ENCODE results near the gene MOB3A.

DNA sequence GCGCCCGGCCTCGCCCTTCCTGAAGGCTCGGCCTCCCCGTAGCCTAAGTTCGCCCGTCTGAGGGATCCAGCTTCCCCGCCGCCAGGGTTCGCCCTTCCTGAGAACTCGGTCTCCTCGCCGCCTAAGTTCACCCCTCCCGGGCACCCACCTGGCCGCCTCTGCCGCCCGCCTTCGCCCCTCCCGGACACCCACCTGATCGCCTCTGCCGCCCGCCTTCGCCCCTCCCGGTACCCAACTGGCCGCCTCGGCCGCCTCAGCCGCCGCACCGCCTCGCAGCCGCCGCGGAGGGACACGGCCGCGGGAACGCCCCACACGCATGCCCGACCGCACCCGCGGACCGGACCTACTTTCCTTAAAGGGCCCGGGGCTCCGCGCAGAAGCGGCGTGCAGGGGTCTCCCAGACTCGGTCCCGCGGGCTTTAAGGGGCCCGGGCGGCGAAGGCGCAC is at the start of gene MOB3A:
- TF ChIP-seq, protein P1, sequence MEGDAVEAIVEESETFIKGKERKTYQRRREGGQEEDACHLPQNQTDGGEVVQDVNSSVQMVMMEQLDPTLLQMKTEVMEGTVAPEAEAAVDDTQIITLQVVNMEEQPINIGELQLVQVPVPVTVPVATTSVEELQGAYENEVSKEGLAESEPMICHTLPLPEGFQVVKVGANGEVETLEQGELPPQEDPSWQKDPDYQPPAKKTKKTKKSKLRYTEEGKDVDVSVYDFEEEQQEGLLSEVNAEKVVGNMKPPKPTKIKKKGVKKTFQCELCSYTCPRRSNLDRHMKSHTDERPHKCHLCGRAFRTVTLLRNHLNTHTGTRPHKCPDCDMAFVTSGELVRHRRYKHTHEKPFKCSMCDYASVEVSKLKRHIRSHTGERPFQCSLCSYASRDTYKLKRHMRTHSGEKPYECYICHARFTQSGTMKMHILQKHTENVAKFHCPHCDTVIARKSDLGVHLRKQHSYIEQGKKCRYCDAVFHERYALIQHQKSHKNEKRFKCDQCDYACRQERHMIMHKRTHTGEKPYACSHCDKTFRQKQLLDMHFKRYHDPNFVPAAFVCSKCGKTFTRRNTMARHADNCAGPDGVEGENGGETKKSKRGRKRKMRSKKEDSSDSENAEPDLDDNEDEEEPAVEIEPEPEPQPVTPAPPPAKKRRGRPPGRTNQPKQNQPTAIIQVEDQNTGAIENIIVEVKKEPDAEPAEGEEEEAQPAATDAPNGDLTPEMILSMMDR (IDR thresholded peaks at IDR 0.05): peak in 5 of 6 experiments; percentile 34 to 86 (median 77)
- peak; percentile 8 to 96 (median 78) for TF ChIP-seq POLR2A (IDR thresholded peaks at IDR 0.05)

Data from upper lobe of left lung (tissue), 4 donors.